HepG2 (cell line): Measurements from ENCODE around the gene ATP9A. TPM values are rescaled to one million over a fixed set of nuclear protein-coding genes. Genes with fewer than 3 reads are reported as not detected.

Experiments used
- CHD2 ChIP-seq: IDR thresholded peaks from 2 replicates; pipeline ENCODE4 v1.6.1; 2011; ENCODE audit warnings: low read depth, low read length, improper control_type of control experiment
- HDAC6 ChIP-seq: fragments of 200-600 bp; sonication (generic); IDR thresholded peaks from 2 replicates; pipeline ENCODE4 v1.7.0; 2017; ENCODE audit warnings: mild to moderate bottlenecking, antibody characterized with exemption, low read length, low read depth
- KAT2B ChIP-seq: fragments of 150-350 bp; IDR thresholded peaks from 2 replicates; pipeline ENCODE4 v1.6.1; 2014; ENCODE audit warnings: low read depth, low read length, borderline replicate concordance
- NR2F6 ChIP-seq, 2 experiments: IDR thresholded peaks; 2 replicates each; pipeline ENCODE4 v1.6.1; 2016; ENCODE audit warnings: antibody characterized with exemption in 1 of 2, mild to moderate bottlenecking in 1 of 2
- REPIN1 ChIP-seq: sonication (generic); formaldehyde crosslinking; IDR thresholded peaks from 2 replicates; pipeline ENCODE4 v1.8.0; 2022; ENCODE audit warnings: missing genetic modification reagents, low read depth, mild to moderate bottlenecking, borderline replicate concordance
- SKIL ChIP-seq: sonication (generic); formaldehyde crosslinking; IDR thresholded peaks from 2 replicates; pipeline ENCODE4 v1.8.0; 2022; ENCODE audit warnings: missing genetic modification reagents, mild to moderate bottlenecking, moderate library complexity, borderline replicate concordance
- SP5 ChIP-seq: IDR thresholded peaks from 2 replicates; pipeline ENCODE4 v1.6.1; 2016; ENCODE audit warnings: low read depth, borderline replicate concordance
- SUZ12 ChIP-seq: fragments of 150-350 bp; IDR thresholded peaks from 2 replicates; pipeline ENCODE4 v1.6.1; 2014; ENCODE audit warnings: low read depth, low read length
- XBP1 ChIP-seq: sonication (generic); formaldehyde crosslinking; IDR thresholded peaks from 2 replicates; pipeline ENCODE4 v1.5.0; 2020; ENCODE audit warnings: missing genetic modification reagents
- ZBTB1 ChIP-seq: sonication (generic); formaldehyde crosslinking; IDR thresholded peaks from 2 replicates; pipeline ENCODE4 v1.4.0; 2020; ENCODE audit warnings: missing genetic modification reagents, borderline replicate concordance
- ZKSCAN5 ChIP-seq: sonication (generic); formaldehyde crosslinking; IDR thresholded peaks from 2 replicates; pipeline ENCODE4 v1.5.1; 2020; ENCODE audit warnings: mild to moderate bottlenecking, missing genetic modification reagents
- ZNF251 ChIP-seq: sonication (generic); formaldehyde crosslinking; IDR thresholded peaks from 2 replicates; pipeline ENCODE4 v1.9.0; 2021; ENCODE audit warnings: mild to moderate bottlenecking, missing genetic modification reagents
- ZNF296 ChIP-seq: sonication (generic); formaldehyde crosslinking; conservative IDR thresholded peaks from 2 replicates; pipeline ENCODE4 v1.5.0; 2020; ENCODE audit warnings: mild to moderate bottlenecking, missing genetic modification reagents
- ZNF441 ChIP-seq: sonication (generic); formaldehyde crosslinking; IDR thresholded peaks from 2 replicates; pipeline ENCODE4 v1.7.0; 2021; ENCODE audit warnings: missing genetic modification reagents, borderline replicate concordance
- ZNF550 ChIP-seq: sonication (generic); formaldehyde crosslinking; IDR thresholded peaks from 2 replicates; pipeline ENCODE4 v1.4.0; 2020; ENCODE audit warnings: mild to moderate bottlenecking, missing genetic modification reagents, borderline replicate concordance
- ZNF598 ChIP-seq: sonication (generic); formaldehyde crosslinking; IDR thresholded peaks from 2 replicates; pipeline ENCODE4 v1.5.1; 2020; ENCODE audit warnings: mild to moderate bottlenecking, missing genetic modification reagents, borderline replicate concordance
- ZNF773 ChIP-seq: sonication (generic); formaldehyde crosslinking; IDR thresholded peaks from 2 replicates; pipeline ENCODE4 v1.4.0; 2020; ENCODE audit warnings: missing genetic modification reagents, borderline replicate concordance
- ZSCAN20 ChIP-seq: sonication (generic); formaldehyde crosslinking; IDR thresholded peaks from 2 replicates; pipeline ENCODE4 v1.4.0; 2020; ENCODE audit warnings: missing genetic modification reagents, mild to moderate bottlenecking, borderline replicate concordance
- polyA plus RNA-seq, 8 experiments: library from polyadenylated mRNA; depleted of rRNA in 3 of 8; stranded (reverse) in 7 of 8; unstranded in 1 of 8; fragments of >200 nt; fragmentation: Illumina TruSeq in 4 of 8; extraction: Trizol in 4 of 8; gene quantifications; 2 replicates each; pipeline versions ENCODE4 v1.2.1 to v1.2.3, GENCODE V29; 2011 to 2016; ENCODE audit warnings: low read depth in 4 of 8, missing spikeins in 1 of 8, mixed read lengths in 1 of 8; ENCODE audit not compliant: insufficient read depth in 1 of 8
- total RNA-seq, 5 experiments: library from RNA; depleted of rRNA; stranded (reverse); fragments of >200 nt; fragmentation: Illumina TruSeq; extraction: Trizol; gene quantifications; 2 replicates each; pipeline ENCODE4 v1.2.3, GENCODE V29; 2016; ENCODE audit warnings: low read depth in 1 of 5
- TF ChIP-seq, protein P1 (sequence below): sonication (generic); formaldehyde crosslinking; IDR thresholded peaks from 2 replicates; pipeline ENCODE4 v1.4.0; 2020; ENCODE audit warnings: missing genetic modification reagents, borderline replicate concordance
- TF ChIP-seq, protein P2 (sequence below): sonication (generic); formaldehyde crosslinking; IDR thresholded peaks from 2 replicates; pipeline ENCODE4 v1.8.0; 2022; ENCODE audit warnings: mild to moderate bottlenecking, missing genetic modification reagents; ENCODE audit not compliant: insufficient replicate concordance
- TF ChIP-seq, protein P3 (sequence below): sonication (generic); formaldehyde crosslinking; IDR thresholded peaks from 2 replicates; pipeline ENCODE4 v1.4.0; 2020; ENCODE audit warnings: missing genetic modification reagents
- TF ChIP-seq, protein P4 (sequence below): IDR thresholded peaks from 2 replicates; pipeline ENCODE4 v1.6.1; 2016; ENCODE audit warnings: missing compliant biosample characterization, missing genetic modification reagents, borderline replicate concordance

Gene ATP9A
- total and polyA plus RNA-seq, 2 of the 13 experiments (the other 11 are each of a cell fraction or from before 2014, with no cell fraction given) = 11.8 to 18.5 TPM

GRCh38 chr20:51811042-51811355 is 42.8 kb upstream of the ATP9A start (continued):
- TF ChIP-seq ZKSCAN5 (no peak), XBP1 (no peak), HDAC6 (no peak), ZBTB1 (no peak), ZNF550 (CRISPR knock-in tag) (no peak), KAT2B (peak; percentile 96), NR2F6 (IDR thresholded peaks at IDR 0.05) (peak; percentile 81), NR2F6 (CRISPR knock-in tag; IDR thresholded peaks at IDR 0.05) (peak; percentile 90), ZNF296 (CRISPR knock-in tag) (no peak), ZSCAN20 (CRISPR knock-in tag) (no peak), SUZ12 (no peak), ZNF441 (no peak), CHD2 (no peak), SKIL (CRISPR knock-in tag) (peak; percentile 46; the same call in 1 of the 2 replicates), ZNF251 (CRISPR knock-in tag) (no peak), ZNF598 (CRISPR knock-in tag) (no peak), REPIN1 (CRISPR knock-in tag) (no peak), ZNF773 (CRISPR knock-in tag) (no peak), SP5 (CRISPR knock-in tag) (peak; percentile 44; the same call in 1 of the 2 replicates)
- TF ChIP-seq, protein P1, sequence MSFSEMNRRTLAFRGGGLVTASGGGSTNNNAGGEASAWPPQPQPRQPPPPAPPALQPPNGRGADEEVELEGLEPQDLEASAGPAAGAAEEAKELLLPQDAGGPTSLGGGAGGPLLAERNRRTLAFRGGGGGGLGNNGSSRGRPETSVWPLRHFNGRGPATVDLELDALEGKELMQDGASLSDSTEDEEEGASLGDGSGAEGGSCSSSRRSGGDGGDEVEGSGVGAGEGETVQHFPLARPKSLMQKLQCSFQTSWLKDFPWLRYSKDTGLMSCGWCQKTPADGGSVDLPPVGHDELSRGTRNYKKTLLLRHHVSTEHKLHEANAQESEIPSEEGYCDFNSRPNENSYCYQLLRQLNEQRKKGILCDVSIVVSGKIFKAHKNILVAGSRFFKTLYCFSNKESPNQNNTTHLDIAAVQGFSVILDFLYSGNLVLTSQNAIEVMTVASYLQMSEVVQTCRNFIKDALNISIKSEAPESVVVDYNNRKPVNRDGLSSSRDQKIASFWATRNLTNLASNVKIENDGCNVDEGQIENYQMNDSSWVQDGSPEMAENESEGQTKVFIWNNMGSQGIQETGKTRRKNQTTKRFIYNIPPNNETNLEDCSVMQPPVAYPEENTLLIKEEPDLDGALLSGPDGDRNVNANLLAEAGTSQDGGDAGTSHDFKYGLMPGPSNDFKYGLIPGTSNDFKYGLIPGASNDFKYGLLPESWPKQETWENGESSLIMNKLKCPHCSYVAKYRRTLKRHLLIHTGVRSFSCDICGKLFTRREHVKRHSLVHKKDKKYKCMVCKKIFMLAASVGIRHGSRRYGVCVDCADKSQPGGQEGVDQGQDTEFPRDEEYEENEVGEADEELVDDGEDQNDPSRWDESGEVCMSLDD (CRISPR knock-in tag) = no peak
- TF ChIP-seq, protein P2, sequence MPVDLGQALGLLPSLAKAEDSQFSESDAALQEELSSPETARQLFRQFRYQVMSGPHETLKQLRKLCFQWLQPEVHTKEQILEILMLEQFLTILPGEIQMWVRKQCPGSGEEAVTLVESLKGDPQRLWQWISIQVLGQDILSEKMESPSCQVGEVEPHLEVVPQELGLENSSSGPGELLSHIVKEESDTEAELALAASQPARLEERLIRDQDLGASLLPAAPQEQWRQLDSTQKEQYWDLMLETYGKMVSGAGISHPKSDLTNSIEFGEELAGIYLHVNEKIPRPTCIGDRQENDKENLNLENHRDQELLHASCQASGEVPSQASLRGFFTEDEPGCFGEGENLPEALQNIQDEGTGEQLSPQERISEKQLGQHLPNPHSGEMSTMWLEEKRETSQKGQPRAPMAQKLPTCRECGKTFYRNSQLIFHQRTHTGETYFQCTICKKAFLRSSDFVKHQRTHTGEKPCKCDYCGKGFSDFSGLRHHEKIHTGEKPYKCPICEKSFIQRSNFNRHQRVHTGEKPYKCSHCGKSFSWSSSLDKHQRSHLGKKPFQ (CRISPR knock-in tag) = peak; percentile 51
- TF ChIP-seq, protein P3, sequence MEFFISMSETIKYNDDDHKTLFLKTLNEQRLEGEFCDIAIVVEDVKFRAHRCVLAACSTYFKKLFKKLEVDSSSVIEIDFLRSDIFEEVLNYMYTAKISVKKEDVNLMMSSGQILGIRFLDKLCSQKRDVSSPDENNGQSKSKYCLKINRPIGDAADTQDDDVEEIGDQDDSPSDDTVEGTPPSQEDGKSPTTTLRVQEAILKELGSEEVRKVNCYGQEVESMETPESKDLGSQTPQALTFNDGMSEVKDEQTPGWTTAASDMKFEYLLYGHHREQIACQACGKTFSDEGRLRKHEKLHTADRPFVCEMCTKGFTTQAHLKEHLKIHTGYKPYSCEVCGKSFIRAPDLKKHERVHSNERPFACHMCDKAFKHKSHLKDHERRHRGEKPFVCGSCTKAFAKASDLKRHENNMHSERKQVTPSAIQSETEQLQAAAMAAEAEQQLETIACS = no peak
- TF ChIP-seq, protein P4, sequence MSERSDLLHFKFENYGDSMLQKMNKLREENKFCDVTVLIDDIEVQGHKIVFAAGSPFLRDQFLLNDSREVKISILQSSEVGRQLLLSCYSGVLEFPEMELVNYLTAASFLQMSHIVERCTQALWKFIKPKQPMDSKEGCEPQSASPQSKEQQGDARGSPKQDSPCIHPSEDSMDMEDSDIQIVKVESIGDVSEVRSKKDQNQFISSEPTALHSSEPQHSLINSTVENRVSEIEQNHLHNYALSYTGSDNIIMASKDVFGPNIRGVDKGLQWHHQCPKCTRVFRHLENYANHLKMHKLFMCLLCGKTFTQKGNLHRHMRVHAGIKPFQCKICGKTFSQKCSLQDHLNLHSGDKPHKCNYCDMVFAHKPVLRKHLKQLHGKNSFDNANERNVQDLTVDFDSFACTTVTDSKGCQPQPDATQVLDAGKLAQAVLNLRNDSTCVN (CRISPR knock-in tag) = no peak
